Subcutaneous abdominal adipose tissue (tissue), 5 donors: ENCODE measurements around the gene DLG5.
"Not testable (repeated sequence)": the region's sequence is repeated elsewhere in the genome, so short reads cannot be mapped to it uniquely, and the experiment has no call there.

Source experiments
- H3K27ac ChIP-seq: one replicate; pipeline ENCODE4 v1.7.0; 2013; ENCODE audit warnings: low read depth, mild to moderate bottlenecking, inconsistent platforms, low read length, moderate library complexity
- H3K27me3 ChIP-seq, 5 donors: one replicate each; pipeline ENCODE4 v1.7.0; 2013; ENCODE audit warnings: low read length in 5 of 5, inconsistent platforms in 1 of 5; ENCODE audit not compliant: control insufficient read depth in 5 of 5, insufficient read depth in 4 of 5
- H3K36me3 ChIP-seq, 5 donors: one replicate each; pipeline ENCODE4 v1.7.0; 2013; ENCODE audit warnings: low read length in 5 of 5; ENCODE audit not compliant: control insufficient read depth in 5 of 5, insufficient read depth in 5 of 5
- H3K4me1 ChIP-seq, 5 donors: one replicate each; pipeline ENCODE4 v1.7.0; 2013; ENCODE audit warnings: low read length in 5 of 5, mild to moderate bottlenecking in 3 of 5, moderate library complexity in 1 of 5; ENCODE audit not compliant: control insufficient read depth in 5 of 5, insufficient read depth in 5 of 5
- H3K4me3 ChIP-seq, 5 donors: one replicate each; pipeline ENCODE4 v1.7.0; 2013; ENCODE audit warnings: low read length in 5 of 5, low read depth in 1 of 5
- H3K9ac ChIP-seq, 5 donors: one replicate each; pipeline ENCODE4 v1.7.0; 2013; ENCODE audit warnings: low read length in 5 of 5, mild to moderate bottlenecking in 4 of 5, moderate library complexity in 3 of 5
- H3K9me3 ChIP-seq, 5 donors: one replicate each; pipeline ENCODE4 v1.7.0; 2013; ENCODE audit warnings: low read length in 5 of 5; ENCODE audit not compliant: control insufficient read depth in 5 of 5
- donor health status: healthy.
- donor health status: healthy.
- donor health status: healthy.
- donor health status: healthy.
- donor health status: healthy.

DLG5 gene

GRCh38 chr10:77780180-77780579 is 146.4 kb downstream of the DLG5 start:
- H3K4me3 ChIP-seq, result no peak overlapping the region
- no peak overlapping the region for H3K9ac ChIP-seq
- H3K36me3 ChIP-seq, result peaks cover 0 to 27% (median 21%) of the 10 kb centered on the region in 5 donors
- H3K9me3 ChIP-seq, result peaks cover 5 to 15% (median 7%) of the 10 kb centered on the region in 5 donors
- no peaks in the 10 kb centered on the region for H3K4me1 ChIP-seq
- H3K27ac ChIP-seq, result no peak overlapping the region
- no peaks in the 10 kb centered on the region for H3K27me3 ChIP-seq

GRCh38 chr10:77776487-77776886 is 150.1 kb downstream of the DLG5 start:
- Histone ChIP-seq H3K9ac (no peak overlapping the region), H3K4me3 (no peak overlapping the region), H3K4me1 (no peaks in the 10 kb centered on the region), H3K27me3 (no peaks in the 10 kb centered on the region), H3K36me3 (peaks cover 0 to 15% (median 6%) of the 10 kb centered on the region in 5 donors), H3K9me3 (peaks cover 5 to 18% (median 7%) of the 10 kb centered on the region in 5 donors), H3K27ac (no peak overlapping the region)

GRCh38 chr10:77774940-77775391 is 151.6 kb downstream of the DLG5 start:
- H3K4me3 ChIP-seq, result no peak overlapping the region
- peaks cover 5 to 18% (median 7%) of the 10 kb centered on the region in 5 donors for H3K9me3 ChIP-seq
- no peaks in the 10 kb centered on the region for H3K4me1 ChIP-seq
- H3K27ac ChIP-seq, result no peak overlapping the region
- H3K27me3 ChIP-seq, result no peaks in the 10 kb centered on the region
- H3K36me3 ChIP-seq, result no peaks in the 10 kb centered on the region
- no peak overlapping the region for H3K9ac ChIP-seq

GRCh38 chr10:77773631-77774426 is 152.7 kb downstream of the DLG5 start:
- Histone ChIP-seq H3K27me3 (no peaks in the 10 kb centered on the region), H3K4me3 (no peak overlapping the region), H3K9me3 (peaks cover 5 to 18% (median 7%) of the 10 kb centered on the region in 5 donors), H3K4me1 (peaks cover 0 to 5% (median 0%) of the 10 kb centered on the region in 5 donors), H3K36me3 (no peaks in the 10 kb centered on the region), H3K27ac (no peak overlapping the region), H3K9ac (no peak overlapping the region)

GRCh38 chr10:77772852-77773600 is 153.5 kb downstream of the DLG5 start:
- H3K9ac ChIP-seq, H3K27me3 ChIP-seq, H3K4me3 ChIP-seq, H3K27ac ChIP-seq, H3K36me3 ChIP-seq, H3K4me1 ChIP-seq: not testable (repeated sequence)
- peaks cover 5 to 18% (median 7%) of the 10 kb centered on the region in 5 donors for H3K9me3 ChIP-seq

- no peak overlapping the region for H3K27ac ChIP-seq
- H3K9ac ChIP-seq, result no peak overlapping the region
- no peak overlapping the region for H3K4me3 ChIP-seq
- H3K4me1 ChIP-seq, result peaks cover 0 to 5% (median 0%) of the 10 kb centered on the region in 5 donors
- no peaks in the 10 kb centered on the region for H3K36me3 ChIP-seq
- no peaks in the 10 kb centered on the region for H3K27me3 ChIP-seq
- peaks cover 5 to 10% (median 7%) of the 10 kb centered on the region in 5 donors for H3K9me3 ChIP-seq
Observed at GRCh38 chr10:77771851-77772250, 154.7 kb downstream of the DLG5 start.

GRCh38 chr10:77771450-77771849 is 155.1 kb downstream of the DLG5 start:
- H3K4me3 ChIP-seq, result no peak overlapping the region
- peaks cover 0 to 5% (median 0%) of the 10 kb centered on the region in 5 donors for H3K4me1 ChIP-seq

GRCh38 chr10:77770868-77771175 is 155.7 kb downstream of the DLG5 start:
- Histone ChIP-seq H3K4me1 (peaks cover 0 to 5% (median 0%) of the 10 kb centered on the region in 5 donors), H3K4me3 (no peak overlapping the region), H3K36me3 (no peaks in the 10 kb centered on the region), H3K9ac (no peak overlapping the region), H3K9me3 (peaks cover 0 to 3% (median 0%) of the 10 kb centered on the region in 5 donors), H3K27me3 (no peaks in the 10 kb centered on the region), H3K27ac (no peak overlapping the region)

More at GRCh38 chr10:77771450-77771849, 155.1 kb downstream of the DLG5 start:
- Histone ChIP-seq H3K9me3 (peaks cover 2 to 7% (median 5%) of the 10 kb centered on the region in 5 donors), H3K36me3 (no peaks in the 10 kb centered on the region), H3K9ac (no peak overlapping the region), H3K27me3 (no peaks in the 10 kb centered on the region), H3K27ac (no peak overlapping the region)

- Histone ChIP-seq H3K27ac (no peak overlapping the region), H3K4me1 (peaks cover 0 to 5% (median 0%) of the 10 kb centered on the region in 5 donors), H3K9ac (no peak overlapping the region), H3K4me3 (no peak overlapping the region), H3K9me3 (peaks cover 0 to 3% (median 0%) of the 10 kb centered on the region in 5 donors), H3K27me3 (no peaks in the 10 kb centered on the region), H3K36me3 (no peaks in the 10 kb centered on the region)
Observed at GRCh38 chr10:77770081-77770867, 156.3 kb downstream of the DLG5 start.
